Kidney epithelial cell (primary cell): ENCODE data around the gene PTPRD. TPM values are rescaled to one million over a fixed set of nuclear protein-coding genes. Genes with fewer than 3 reads are reported as not detected.

Experiments
- DNase-seq: peaks from one replicate; pipeline ENCODE4 v3.0.0-alpha.2; 2010; ENCODE audit warnings: low read depth
- H3K27me3 ChIP-seq: 2 replicates; pipeline ENCODE4 v1.6.0; 2011; ENCODE audit warnings: low read length; ENCODE audit not compliant: control insufficient read depth, insufficient read depth
- H3K36me3 ChIP-seq: 2 replicates; pipeline ENCODE4 v1.5.1; 2011; ENCODE audit warnings: low read length; ENCODE audit not compliant: control insufficient read depth, insufficient read depth
- H3K4me3 ChIP-seq: 2 replicates; pipeline ENCODE4 v1.5.1; 2011; ENCODE audit warnings: low read depth, mild to moderate bottlenecking, control low read depth, low read length
- CTCF ChIP-seq: IDR thresholded peaks from 2 replicates; pipeline ENCODE4 v1.5.1; 2011; ENCODE audit warnings: mild to moderate bottlenecking, moderate library complexity, low read length, control low read depth, inconsistent platforms; ENCODE audit not compliant: insufficient read depth, poor library complexity, severe bottlenecking
- total RNA-seq: library from RNA; depleted of rRNA; stranded (reverse); fragments of >200 nt; gene quantifications from 2 replicates; pipeline ENCODE4 v1.2.3, GENCODE V29; 2015

Gene PTPRD
- total RNA-seq, 1 donor from 2014 or later, result 18.8 TPM

- TF ChIP-seq CTCF, result no peak
- H3K4me3 ChIP-seq, result no peak overlapping the region
- no peak for DNase-seq
- H3K27me3 ChIP-seq, result no peaks in the 10 kb centered on the region
- H3K36me3 ChIP-seq, result no peaks in the 10 kb centered on the region
Measured at GRCh38 chr9:8434621-8435020, 2178.2 kb downstream of the PTPRD start.

GRCh38 chr9:8432224-8432623 lies 2180.6 kb downstream of the PTPRD start:
- Histone ChIP-seq H3K4me3 (no peak overlapping the region), H3K36me3 (no peaks in the 10 kb centered on the region), H3K27me3 (no peaks in the 10 kb centered on the region)
- no peak for DNase-seq
- TF ChIP-seq CTCF, result no peak

DNA sequence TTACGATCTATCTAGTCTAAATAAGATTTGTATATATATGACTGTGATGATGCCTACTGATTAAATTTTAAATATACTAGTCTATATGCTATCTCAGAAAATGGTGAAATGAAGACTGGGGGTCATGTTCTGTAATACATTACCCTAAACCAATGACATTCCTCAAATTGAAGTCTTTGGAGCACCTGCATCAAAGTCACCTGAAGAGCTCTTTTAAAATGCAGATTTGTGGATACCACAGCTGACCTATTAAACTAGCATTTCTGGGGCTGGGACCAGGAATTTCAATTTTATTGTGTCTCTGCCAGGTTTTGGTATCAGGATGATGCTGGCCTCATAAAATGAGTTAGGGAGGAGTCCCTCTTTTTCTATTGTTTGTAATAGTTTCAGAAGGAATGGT lies 2181.3 kb downstream of the PTPRD start:
- no peak overlapping the region for H3K4me3 ChIP-seq
- no peaks in the 10 kb centered on the region for H3K27me3 ChIP-seq
- H3K36me3 ChIP-seq, result no peaks in the 10 kb centered on the region
- no peak for DNase-seq
- no peak for TF ChIP-seq CTCF

GRCh38 chr9:8430945-8431344 lies 2181.9 kb downstream of the PTPRD start:
- no peak for DNase-seq
- H3K36me3 ChIP-seq, result no peaks in the 10 kb centered on the region
- no peak overlapping the region for H3K4me3 ChIP-seq
- no peaks in the 10 kb centered on the region for H3K27me3 ChIP-seq
- TF ChIP-seq CTCF, result no peak

GRCh38 chr9:8429768-8430167 lies 2183.0 kb downstream of the PTPRD start:
- no peak for TF ChIP-seq CTCF
- H3K4me3 ChIP-seq, result no peak overlapping the region
- no peak for DNase-seq

DNA sequence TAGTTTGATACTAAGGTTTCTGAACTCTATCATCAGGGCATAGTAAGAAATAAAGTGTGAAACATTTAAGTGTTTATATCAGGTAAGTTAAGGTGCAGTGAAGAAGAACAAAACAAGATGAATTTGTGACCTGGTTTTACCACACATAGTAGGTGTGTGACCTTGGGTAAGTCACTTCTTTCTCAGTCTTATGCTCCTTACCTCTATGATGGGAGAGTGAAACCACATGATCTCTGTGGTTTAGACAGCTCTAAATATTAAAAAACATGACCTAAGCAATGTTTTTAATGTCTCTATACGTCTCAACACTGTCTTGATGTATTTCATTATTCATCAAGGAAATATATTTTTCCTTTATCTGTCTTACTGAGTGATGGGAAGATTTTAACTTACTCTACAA lies 2183.6 kb downstream of the PTPRD start:
- H3K27me3 ChIP-seq, result no peaks in the 10 kb centered on the region

More at GRCh38 chr9:8429768-8430167, 2183.0 kb downstream of the PTPRD start:
- no peaks in the 10 kb centered on the region for H3K27me3 ChIP-seq
- no peaks in the 10 kb centered on the region for H3K36me3 ChIP-seq

More for the DNA sequence above, 2183.6 kb downstream of the PTPRD start:
- no peak for TF ChIP-seq CTCF
- Histone ChIP-seq H3K36me3 (no peaks in the 10 kb centered on the region), H3K4me3 (no peak overlapping the region)
- DNase-seq, result no peak
